ENCODE data around the gene ITPRIP.

The ITPRIP gene

GRCh38 chr10:104348601-104349000 lies 10.3 kb upstream of the ITPRIP start (continued):
- no peak for TF ChIP-seq ZNF280C (tag by site-specific recombination; IDR thresholded peaks at IDR 0.05)
- TF ChIP-seq ZNF449 (tag by site-specific recombination; IDR thresholded peaks at IDR 0.05) = no peak
- TF ChIP-seq ZFP37 (tag by site-specific recombination; IDR thresholded peaks at IDR 0.05) = no peak
- TF ChIP-seq ZNF830 (tag by site-specific recombination; IDR thresholded peaks at IDR 0.05; ENCODE audit: low read depth) = no peak
- TF ChIP-seq ZNF670 (tag by site-specific recombination; IDR thresholded peaks at IDR 0.05; ENCODE audit: low read depth) = no peak
- TF ChIP-seq ZNF174 (tag by site-specific recombination; IDR thresholded peaks at IDR 0.05) = no peak
- TF ChIP-seq SCRT1 (tag by site-specific recombination; IDR thresholded peaks at IDR 0.05; ENCODE audit: borderline replicate concordance) = no peak
- no peak for TF ChIP-seq ZNF157 (tag by site-specific recombination; IDR thresholded peaks at IDR 0.05)
- no peak for TF ChIP-seq ZSCAN30 (tag by site-specific recombination; IDR thresholded peaks at IDR 0.05)

- TF ChIP-seq PBX3 (CRISPR knock-in tag; IDR thresholded peaks at IDR 0.05) (no peak), ZBTB48 (tag by site-specific recombination; IDR thresholded peaks at IDR 0.05) (no peak)
- ChIA-PET POLR2A (no interaction called here), CTCF (interaction anchor here (0.6 to 13.7 kb wide), 10 partner anchors 9 to 195 kb away, joined by 3 to 289 read pairs (median 4); partner anchors contain the start of gene ITPRIP)
- no peaks in the 10 kb centered on the region for H3K4me1 ChIP-seq (ENCODE audit: control insufficient read depth, insufficient read depth, low read length)
- no peak overlapping the region for H3K4me3 ChIP-seq (ENCODE audit: low read depth, low read length)
- no peak overlapping the region for H3K27ac ChIP-seq (ENCODE audit: extremely low read depth, low read depth, low read length)
- no peaks in the 10 kb centered on the region for H3K9me3 ChIP-seq (ENCODE audit: control insufficient read depth, insufficient read depth, low read depth, low read length)
- no peaks in the 10 kb centered on the region for H3K36me3 ChIP-seq (ENCODE audit: control insufficient read depth in 2 of 2, insufficient read depth in 1 of 2, low read length in 2 of 2)
Observed at GRCh38 chr10:104347295-104348045, 9.2 kb upstream of the ITPRIP start.

GRCh38 chr10:104345941-104346340 lies 7.7 kb upstream of the ITPRIP start:
- no peaks in the 10 kb centered on the region for H3K36me3 ChIP-seq (ENCODE audit: control insufficient read depth in 2 of 2, insufficient read depth in 1 of 2, low read length in 2 of 2)
- H3K9me3 ChIP-seq (ENCODE audit: control insufficient read depth, insufficient read depth, low read depth, low read length) = no peaks in the 10 kb centered on the region
- H3K27ac ChIP-seq (ENCODE audit: extremely low read depth, low read depth, low read length) = no peak overlapping the region
- POLR2A ChIA-PET = no interaction called here
- CTCF ChIA-PET = interaction anchor here (0.9 to 13.7 kb wide), 4 partner anchors 32 to 72 kb away, joined by 3 to 289 read pairs (median 79); no protein-coding TSS in a partner anchor
- H3K4me3 ChIP-seq (ENCODE audit: low read depth, low read length) = no peak overlapping the region
- H3K4me1 ChIP-seq (ENCODE audit: control insufficient read depth, insufficient read depth, low read length) = no peaks in the 10 kb centered on the region
- no peak for TF ChIP-seq ZNF433 (tag by site-specific recombination; IDR thresholded peaks at IDR 0.05; ENCODE audit: low read depth)
- TF ChIP-seq ZFP3 (tag by site-specific recombination; IDR thresholded peaks at IDR 0.05; ENCODE audit: low read depth) = no peak
- TF ChIP-seq ZNF645 (tag by site-specific recombination; IDR thresholded peaks at IDR 0.05) = no peak
- no peak for TF ChIP-seq ZNF830 (tag by site-specific recombination; IDR thresholded peaks at IDR 0.05; ENCODE audit: low read depth)
- no peak for TF ChIP-seq KLF1 (tag by site-specific recombination; IDR thresholded peaks at IDR 0.05)
- TF ChIP-seq ZFP69B (tag by site-specific recombination; IDR thresholded peaks at IDR 0.05) = no peak
- no peak for TF ChIP-seq ZNF18 (tag by site-specific recombination; IDR thresholded peaks at IDR 0.05)
- no peak for TF ChIP-seq ZBTB6 (tag by site-specific recombination; IDR thresholded peaks at IDR 0.05)
- no peak for TF ChIP-seq SALL2 (tag by site-specific recombination; IDR thresholded peaks at IDR 0.05; ENCODE audit: borderline replicate concordance)
